Brain microvascular endothelial cell (primary cell): Measurements from ENCODE around the gene SPNS2.

Source experiments
- DNase-seq: peaks from one replicate; pipeline ENCODE4 v3.0.0-alpha.2; 2020
- H3K27ac ChIP-seq: fragments of 250-450 bp; sonication (Bioruptor Pico); 2 replicates; pipeline ENCODE4 v1.5.1; 2020; ENCODE audit warnings: mild to moderate bottlenecking, moderate library complexity
- H3K27me3 ChIP-seq: fragments of 250-450 bp; sonication (Bioruptor Pico); replicated peaks from 2 replicates; pipeline ENCODE4 v1.5.1; 2020; ENCODE audit warnings: mild to moderate bottlenecking
- H3K36me3 ChIP-seq: fragments of 250-450 bp; sonication (Bioruptor Pico); replicated peaks from 2 replicates; pipeline ENCODE4 v1.5.1; 2020; ENCODE audit warnings: mild to moderate bottlenecking
- H3K4me3 ChIP-seq: 2 replicates; pipeline ENCODE4 v1.5.1; 2011; ENCODE audit warnings: low read depth, mild to moderate bottlenecking, control low read depth, low read length, moderate library complexity
- in situ Hi-C: cut with HindIII; loops from 2 replicates; pipeline ENCODE4 v1.10.0; 2017; ENCODE audit warnings: low sequenced_read_pairs, low pct_ligation_motif_present
- TF ChIP-seq, protein P1 (sequence below): IDR thresholded peaks from 2 replicates; pipeline ENCODE4 v1.5.1; 2011; ENCODE audit warnings: low read depth, mild to moderate bottlenecking, moderate library complexity, low read length, control low read depth, inconsistent platforms; ENCODE audit errors: missing control alignments

Gene SPNS2

DNA sequence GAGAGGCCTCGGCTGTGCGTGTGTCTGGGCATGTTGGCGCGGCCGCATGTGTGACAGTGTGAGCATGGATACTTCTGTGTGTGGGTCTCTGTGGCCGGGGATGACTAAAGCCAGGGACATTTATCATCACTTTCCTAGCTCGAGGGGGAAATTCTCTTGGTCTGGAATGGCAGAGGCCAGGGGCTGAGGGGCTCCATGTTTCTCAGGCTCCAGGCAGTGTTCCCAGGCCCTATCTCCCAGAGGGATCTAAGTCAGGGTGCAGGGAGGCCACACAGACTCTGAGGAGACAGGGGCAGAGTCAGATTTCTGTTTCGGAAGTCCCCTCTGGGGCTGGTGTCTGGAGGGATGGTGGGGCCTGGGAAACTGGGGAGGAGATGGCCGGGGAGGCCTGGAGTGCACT is 23.7 kb upstream of the SPNS2 start:
- no peaks in the 10 kb centered on the region for H3K36me3 ChIP-seq
- no peak overlapping the region for H3K4me3 ChIP-seq
- TF ChIP-seq, protein P1, sequence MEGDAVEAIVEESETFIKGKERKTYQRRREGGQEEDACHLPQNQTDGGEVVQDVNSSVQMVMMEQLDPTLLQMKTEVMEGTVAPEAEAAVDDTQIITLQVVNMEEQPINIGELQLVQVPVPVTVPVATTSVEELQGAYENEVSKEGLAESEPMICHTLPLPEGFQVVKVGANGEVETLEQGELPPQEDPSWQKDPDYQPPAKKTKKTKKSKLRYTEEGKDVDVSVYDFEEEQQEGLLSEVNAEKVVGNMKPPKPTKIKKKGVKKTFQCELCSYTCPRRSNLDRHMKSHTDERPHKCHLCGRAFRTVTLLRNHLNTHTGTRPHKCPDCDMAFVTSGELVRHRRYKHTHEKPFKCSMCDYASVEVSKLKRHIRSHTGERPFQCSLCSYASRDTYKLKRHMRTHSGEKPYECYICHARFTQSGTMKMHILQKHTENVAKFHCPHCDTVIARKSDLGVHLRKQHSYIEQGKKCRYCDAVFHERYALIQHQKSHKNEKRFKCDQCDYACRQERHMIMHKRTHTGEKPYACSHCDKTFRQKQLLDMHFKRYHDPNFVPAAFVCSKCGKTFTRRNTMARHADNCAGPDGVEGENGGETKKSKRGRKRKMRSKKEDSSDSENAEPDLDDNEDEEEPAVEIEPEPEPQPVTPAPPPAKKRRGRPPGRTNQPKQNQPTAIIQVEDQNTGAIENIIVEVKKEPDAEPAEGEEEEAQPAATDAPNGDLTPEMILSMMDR = no peak
- in situ Hi-C loops = no loop called here
- no peak for DNase-seq
- H3K27me3 ChIP-seq = no peaks in the 10 kb centered on the region
- H3K27ac ChIP-seq = no peak overlapping the region

DNA sequence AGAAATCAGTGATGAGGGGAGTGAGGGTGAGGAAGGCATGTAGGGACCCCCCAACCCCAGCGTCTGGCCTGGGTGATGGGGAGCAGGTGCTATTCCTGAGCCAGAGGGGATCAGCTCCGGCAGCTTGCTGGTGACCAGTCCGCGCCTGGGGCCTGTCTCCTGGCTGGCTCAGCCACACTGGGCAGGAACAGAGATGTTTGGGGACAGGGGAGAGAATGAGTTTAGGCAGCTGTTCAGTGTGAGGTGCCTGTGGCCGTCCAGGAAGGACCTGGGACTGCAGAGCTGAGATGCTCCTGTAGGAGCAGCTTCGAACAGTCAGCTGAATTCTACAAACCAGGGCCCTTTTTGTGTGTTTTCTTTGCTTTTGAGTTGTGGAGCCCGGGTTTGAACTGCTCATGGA is 23.2 kb upstream of the SPNS2 start:
- in situ Hi-C loops = no loop called here
- no peak overlapping the region for H3K27ac ChIP-seq
- no peaks in the 10 kb centered on the region for H3K36me3 ChIP-seq
- TF ChIP-seq, protein P1 = no peak
- no peaks in the 10 kb centered on the region for H3K27me3 ChIP-seq
- DNase-seq = no peak
- no peak overlapping the region for H3K4me3 ChIP-seq

DNA sequence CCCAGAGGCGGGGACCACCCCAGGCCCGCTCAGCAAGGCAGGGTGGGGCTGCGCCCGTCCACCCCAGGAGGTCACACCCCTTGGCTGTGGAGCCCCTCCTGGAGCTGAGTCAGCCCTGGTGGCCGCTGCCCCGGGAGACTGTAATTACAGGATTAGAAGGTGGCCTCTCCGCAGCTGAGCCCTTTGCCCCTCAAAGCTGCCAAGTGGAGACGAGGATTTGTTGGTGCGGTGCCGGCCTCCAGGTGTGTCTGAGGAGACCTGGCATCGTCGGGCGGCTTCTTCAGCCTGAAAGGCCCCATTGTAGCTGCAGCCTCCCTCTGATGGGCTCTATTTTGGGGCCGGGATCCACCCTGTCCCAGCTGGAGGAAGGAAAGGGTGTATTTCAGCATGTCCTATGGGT is 22.7 kb upstream of the SPNS2 start:
- TF ChIP-seq, protein P1 = no peak
- Histone ChIP-seq H3K27me3 (no peaks in the 10 kb centered on the region), H3K27ac (no peak overlapping the region), H3K4me3 (no peak overlapping the region), H3K36me3 (no peaks in the 10 kb centered on the region)
- no peak for DNase-seq
- in situ Hi-C loops = no loop called here

DNA sequence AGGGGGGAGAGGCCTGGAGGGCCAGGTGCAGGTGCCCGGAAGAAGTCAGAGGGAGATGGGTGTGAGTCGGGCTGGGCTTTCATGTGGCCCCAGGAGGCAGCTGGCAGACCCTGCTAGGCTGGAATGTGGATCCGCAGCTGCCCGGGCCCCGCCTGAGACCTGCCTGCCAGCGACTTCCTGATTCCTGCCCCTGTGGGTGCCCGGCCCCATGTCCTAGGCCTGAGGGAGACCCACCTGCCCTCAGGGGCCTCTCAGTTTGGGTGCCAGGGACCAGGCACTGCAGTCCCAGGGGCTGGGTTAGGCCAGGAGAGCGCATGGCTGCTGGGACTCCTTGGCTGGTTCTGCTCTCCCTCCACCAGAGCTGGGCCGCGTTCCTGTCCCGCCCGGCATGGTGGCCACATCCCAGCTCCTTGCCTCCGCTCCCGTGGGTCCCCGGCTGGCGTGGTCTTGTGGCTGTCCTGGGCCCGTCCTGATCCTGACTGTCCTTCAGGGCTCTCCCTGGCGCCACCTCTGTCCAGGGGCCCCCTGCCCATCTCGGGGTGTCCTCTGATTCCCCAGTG is 22.1 kb upstream of the SPNS2 start:
- Histone ChIP-seq H3K4me3 (no peak overlapping the region), H3K36me3 (no peaks in the 10 kb centered on the region), H3K27me3 (no peaks in the 10 kb centered on the region), H3K27ac (no peak overlapping the region)
- no peak for DNase-seq
- in situ Hi-C loops = no loop called here
- TF ChIP-seq, protein P1 = no peak

DNA sequence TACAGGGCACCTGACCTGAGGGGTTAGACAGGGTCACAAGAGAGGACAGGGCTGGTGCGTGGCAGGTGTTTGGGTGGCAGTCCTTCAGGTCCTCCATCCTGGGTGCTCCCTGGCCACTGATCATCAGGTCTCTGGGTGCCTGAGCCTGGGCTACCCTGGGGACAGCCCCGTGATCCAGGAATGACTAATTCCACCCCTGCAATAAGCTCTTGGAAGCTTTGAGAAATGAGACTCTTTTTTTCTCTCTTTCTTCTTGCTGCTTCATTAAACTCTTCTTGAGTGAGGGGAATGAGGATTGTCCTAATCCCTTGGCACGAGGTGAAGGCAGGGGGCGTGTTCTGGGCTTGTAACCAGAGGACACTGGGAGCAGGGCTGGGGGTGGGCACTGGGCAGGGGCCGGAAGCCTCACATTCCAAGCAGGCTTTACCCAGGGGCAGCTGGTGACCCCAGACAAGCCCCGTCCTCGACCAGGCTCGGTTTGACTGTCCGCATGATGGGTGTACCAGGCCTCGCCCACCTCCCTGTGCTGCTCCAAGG is 21.4 kb upstream of the SPNS2 start:
- Histone ChIP-seq H3K27ac (no peak overlapping the region), H3K4me3 (no peak overlapping the region), H3K36me3 (no peaks in the 10 kb centered on the region), H3K27me3 (no peaks in the 10 kb centered on the region)
- in situ Hi-C loops = no loop called here
- DNase-seq = no peak
- TF ChIP-seq, protein P1 = no peak

DNA sequence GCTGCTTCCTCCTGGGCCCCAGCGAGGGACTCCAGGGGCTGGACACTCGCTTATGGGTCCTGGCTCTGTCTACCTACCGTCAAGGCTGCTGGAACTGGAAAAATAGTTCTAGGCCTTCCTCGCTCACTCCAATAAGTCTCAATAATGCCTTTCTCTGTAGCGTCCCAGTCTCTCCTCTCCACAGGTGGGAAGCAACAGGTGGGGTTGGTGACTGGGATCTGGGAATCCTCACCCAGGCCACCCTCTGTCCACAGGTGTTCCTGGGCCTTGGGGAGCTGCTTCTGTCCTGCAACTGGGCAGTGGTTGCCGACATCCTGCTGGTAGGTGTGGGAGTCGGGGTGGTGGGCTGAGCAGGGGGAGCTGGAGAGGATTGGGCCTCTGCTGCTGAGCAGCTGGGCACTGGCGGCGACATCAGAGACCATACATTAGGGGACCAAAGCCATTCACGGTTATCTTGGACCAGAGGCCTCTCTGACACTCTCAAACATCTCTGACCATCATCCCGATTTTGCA is 20.3 kb upstream of the SPNS2 start:
- no peak for DNase-seq
- H3K27me3 ChIP-seq = no peaks in the 10 kb centered on the region
- no peak overlapping the region for H3K4me3 ChIP-seq
- TF ChIP-seq, protein P1 = no peak
- H3K27ac ChIP-seq = no peak overlapping the region
- H3K36me3 ChIP-seq = no peaks in the 10 kb centered on the region
- in situ Hi-C loops = no loop called here
